Occipital lobe (tissue), 2 donors: ENCODE results near the gene SYT9. TPM values are rescaled to one million over a fixed set of nuclear protein-coding genes. Genes with fewer than 3 reads are reported as not detected.
A peak's percentile ranks its signal among the peaks of the same experiment; 100 is the strongest.

Source experiments
- DNase-seq: peaks from one replicate; lab custom pipeline; 2025; lab: John Stamatoyannopoulos, UW
- total RNA-seq: library from RNA; depleted of rRNA; stranded (reverse); fragments of >200 nt; gene quantifications from one replicate; pipeline ENCODE4 v1.2.3, GENCODE V29; 2014

The SYT9 gene, protein sequence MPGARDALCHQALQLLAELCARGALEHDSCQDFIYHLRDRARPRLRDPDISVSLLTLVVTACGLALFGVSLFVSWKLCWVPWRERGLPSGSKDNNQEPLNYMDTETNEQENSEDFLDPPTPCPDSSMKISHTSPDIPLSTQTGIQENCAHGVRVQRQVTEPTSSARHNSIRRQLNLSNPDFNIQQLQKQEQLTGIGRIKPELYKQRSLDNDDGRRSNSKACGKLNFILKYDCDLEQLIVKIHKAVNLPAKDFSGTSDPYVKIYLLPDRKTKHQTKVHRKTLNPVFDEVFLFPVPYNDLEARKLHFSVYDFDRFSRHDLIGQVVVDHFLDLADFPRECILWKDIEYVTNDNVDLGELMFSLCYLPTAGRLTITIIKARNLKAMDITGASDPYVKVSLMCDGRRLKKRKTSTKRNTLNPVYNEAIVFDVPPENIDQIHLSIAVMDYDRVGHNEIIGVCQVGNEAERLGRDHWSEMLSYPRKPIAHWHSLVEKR
- total RNA-seq, result 4.7 TPM

DNA sequence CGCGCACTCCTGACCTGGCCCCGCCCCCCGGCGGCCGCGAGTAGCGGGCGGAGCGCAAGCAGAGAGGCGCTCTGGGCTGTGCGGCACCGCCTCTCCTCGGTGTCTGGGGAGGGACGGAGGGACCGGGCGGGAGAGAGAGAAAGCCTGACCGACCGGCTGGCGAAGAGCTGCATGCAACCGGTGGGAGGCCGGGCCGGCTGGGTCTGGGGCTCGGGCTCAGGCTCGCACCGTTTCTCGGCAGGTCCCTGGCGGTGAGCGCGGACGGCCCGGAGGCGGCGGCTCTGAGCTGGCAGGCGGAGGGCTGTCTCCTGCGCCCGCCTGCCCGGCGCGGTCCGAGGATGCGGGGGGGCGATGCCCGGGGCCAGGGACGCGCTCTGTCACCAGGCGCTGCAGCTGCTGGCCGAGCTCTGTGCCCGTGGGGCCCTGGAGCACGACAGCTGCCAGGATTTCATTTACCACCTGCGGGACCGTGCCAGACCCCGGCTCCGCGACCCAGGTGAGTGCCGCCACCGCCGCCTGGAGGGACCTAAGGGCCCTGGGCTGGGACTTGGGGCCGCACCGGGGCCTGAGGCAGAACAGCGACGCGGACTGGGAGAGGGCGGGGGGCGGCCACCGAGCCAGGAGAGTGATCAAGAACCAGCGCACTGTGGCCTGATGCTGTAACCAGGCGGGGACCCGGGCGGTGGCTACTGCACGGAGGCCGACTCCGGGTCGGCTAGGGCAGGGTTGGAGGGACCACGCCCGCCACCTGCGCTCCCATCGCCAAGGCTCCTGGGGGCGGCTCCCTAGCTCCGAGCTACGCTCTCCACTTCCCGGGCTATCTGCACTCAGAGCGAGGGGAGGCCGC is at the start of gene SYT9:
Gene SYT9 (plus strand): TSS at position 69 of the 847 bp plus-strand sequence. CDS start 283 bp downstream, at position 352.
- peak; percentile 45 for DNase-seq

DNA sequence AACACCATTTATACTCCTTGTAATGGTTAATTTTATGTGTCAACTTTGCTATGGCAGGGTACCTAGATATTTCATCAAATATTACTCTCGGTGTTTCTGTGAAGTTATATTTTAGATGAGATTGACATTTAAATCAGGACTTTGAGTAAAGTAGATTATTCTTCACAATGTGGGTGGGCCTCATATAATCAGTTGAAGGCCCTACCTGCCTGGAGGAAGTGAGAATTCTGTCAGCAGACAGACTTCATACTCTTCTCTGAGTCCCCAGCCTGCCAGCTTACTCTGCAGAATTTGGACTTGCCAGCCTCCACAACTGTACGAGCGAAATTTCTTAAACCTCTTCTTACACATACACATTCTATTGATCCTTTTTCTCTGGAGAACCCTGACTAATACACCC is 49.3 kb upstream of the SYT9 start:
- DNase-seq, result no peak

- DNase-seq, result no peak
These were observed 46.9 kb upstream of the SYT9 start for GRCh38 chr11:7204778-7205177.

DNA sequence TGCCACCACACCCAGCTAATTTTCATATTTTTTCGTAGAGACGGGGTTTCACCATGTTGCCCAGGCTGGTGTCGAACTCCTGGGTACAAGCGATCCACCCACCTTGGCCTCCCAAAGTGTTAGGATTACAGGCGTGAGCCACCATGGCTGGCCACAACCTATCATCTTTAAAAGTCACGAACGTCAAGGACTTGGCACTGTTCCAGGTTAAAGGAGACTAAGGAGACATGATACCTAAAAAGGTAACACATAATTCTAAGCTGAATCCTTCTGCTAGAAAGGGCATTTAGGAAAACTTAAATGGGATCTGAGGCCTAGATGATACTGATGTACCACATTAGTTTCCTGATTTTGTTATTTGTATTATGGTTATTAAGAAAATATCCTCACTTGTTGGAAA is 43.3 kb upstream of the SYT9 start:
- DNase-seq, result no peak

- DNase-seq, result no peak
These were observed 32.2 kb upstream of the SYT9 start for GRCh38 chr11:7219491-7219890.

GRCh38 chr11:7220636-7221035 is 31.1 kb upstream of the SYT9 start:
- no peak for DNase-seq

- no peak for DNase-seq
These were observed 29.1 kb upstream of the SYT9 start for GRCh38 chr11:7222619-7223018.

DNA sequence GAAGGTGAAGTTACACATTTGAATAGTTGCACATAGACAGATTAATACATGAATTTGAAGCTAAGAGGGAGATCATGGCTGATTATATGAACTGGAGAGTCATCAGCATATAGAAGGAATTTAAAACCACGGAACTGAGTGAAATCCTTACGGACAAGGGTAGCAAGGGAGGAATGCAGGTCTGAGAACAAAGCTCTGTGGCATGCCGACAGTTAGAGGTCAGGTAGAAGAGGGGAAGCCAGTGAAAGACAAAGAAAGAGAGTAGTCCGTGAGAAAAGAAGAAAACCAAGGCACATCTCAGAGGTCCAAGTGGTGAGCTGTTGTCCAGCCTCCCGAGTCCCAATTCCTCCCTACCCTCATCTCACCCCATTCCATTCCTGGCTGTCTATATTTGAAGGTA is 11.8 kb upstream of the SYT9 start:
- no peak for DNase-seq

- no peak for DNase-seq
These were observed 6.4 kb upstream of the SYT9 start for GRCh38 chr11:7245341-7245740.

DNA sequence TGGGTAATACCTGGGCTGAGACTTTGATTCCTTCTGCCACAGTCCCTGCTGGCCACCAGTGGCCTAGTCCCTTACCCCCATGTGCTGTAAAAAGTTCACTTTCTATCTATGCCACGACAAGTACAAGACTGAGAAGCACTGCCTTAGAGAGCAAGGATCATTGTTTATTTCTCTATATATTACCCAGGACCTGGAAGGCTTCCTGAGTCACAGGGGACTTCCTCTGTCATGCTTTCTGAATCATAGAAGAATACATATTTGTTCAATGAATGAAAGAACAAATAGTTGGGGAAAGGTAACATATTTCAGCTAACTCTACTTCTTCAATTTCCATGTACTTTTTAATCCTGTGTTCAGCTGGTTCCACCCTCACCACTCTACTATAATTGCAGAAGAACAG is 5.5 kb upstream of the SYT9 start:
- DNase-seq, result no peak

- no peak for DNase-seq
These were observed 1.5 kb upstream of the SYT9 start for GRCh38 chr11:7250166-7250565.

GRCh38 chr11:7251487-7251835 is 243 bp upstream of the SYT9 start:
- no peak for DNase-seq

- no peak for DNase-seq
These were observed 1.0 kb downstream of the SYT9 start for GRCh38 chr11:7252683-7253213.

DNA sequence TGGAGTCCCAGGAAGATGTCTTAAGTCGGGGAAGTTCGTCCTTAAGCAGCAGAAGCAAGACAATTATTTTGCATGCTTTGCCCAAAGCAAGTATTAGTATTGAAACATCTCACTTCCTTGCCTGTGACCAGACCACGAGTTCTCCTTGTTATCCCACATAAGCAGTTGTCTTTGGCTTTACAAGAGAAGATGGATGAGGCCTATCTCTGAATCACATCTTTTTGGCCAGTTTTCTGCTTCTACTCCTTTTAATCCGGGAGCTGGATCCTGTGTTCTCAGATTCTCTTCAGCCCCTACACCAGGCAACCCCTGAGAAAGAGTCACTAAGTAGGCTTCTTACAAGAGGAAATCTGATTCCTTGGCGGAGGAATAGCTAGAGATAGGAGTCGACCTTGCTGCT is 2.1 kb downstream of the SYT9 start:
- DNase-seq, result no peak

DNA sequence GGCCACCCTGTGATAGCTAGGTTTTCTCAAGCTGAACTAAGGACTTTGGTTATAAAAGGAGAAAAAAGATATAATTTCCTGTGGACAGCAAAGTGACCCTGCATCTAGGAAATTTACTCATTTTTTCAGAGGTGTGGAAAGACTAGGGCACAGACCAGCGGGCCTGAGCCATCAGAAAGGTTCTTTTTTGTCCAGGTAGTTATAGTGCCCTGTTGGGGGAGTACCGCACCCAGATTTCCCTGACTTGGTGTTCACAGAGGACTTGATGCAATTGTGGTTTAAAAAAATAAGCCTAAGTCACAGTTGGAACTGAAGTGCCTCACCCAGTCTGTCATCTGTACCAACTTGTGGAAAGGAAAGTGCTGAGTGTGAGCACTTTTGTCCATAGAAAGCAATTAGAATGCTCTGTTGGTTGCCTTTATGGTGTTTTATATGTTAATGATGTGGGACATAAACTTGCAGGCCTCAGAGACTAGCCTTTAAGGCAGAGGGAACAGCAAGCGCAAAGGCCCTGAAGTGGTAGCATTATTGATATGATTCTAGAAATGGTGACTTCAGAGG is 3.1 kb downstream of the SYT9 start:
- no peak for DNase-seq

DNA sequence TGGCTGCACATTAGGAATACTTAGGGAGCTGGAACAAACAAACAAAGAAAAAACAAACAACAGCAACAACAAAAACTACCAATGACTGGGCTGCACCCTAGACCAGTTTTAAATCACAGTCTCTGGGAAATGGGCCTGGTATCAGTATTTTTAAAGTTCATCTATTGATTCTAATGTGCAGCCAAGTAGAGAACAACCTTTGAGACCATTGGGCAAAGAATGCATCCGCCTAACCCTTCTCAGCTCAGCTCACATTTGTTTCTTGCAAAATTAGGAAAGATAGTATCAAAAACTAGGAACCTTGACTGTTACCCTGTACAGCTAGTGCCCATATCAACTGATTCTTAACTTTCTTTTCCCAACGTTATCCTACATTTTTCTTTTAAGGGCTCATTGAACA is 5.2 kb downstream of the SYT9 start:
- DNase-seq, result no peak

DNA sequence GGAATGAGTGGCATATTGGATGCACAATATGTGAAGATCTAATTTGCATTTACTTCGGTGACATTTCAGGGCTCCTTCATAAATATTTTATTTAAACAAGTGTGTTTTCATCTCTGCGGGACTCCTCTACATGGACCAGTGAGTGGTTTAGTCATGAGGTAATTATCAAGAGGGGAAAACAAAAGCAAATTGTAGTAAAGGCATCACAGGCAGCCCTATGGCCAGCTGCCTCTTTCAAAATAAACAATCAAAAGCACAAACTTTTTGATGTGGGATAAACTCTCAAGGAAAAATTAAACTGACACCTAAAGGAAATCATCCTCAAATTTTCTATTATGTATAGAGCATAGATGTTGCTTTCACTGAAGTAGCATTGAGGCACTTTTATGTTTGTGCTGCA is 6.0 kb downstream of the SYT9 start:
- no peak for DNase-seq

- DNase-seq, result no peak
These were observed 9.9 kb downstream of the SYT9 start for GRCh38 chr11:7261578-7261977.

DNA sequence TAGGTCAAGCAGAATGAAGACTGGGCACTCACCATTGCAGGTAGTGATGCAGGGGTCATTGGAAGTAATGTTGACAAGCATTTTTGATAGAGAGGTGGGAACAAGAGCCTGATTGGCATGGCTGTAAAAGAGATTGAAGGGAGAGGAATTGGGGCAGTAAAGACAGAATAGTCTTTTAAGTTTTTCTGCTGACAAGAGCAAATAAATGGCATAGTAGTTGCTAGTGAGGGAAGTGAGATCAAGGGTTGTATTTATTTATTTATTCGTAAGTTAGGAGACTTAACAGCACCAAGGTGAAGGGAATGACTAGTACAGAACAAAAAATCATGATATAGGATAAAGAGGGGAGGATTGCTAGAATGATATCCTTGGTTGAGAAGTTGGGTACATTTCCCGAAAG is 11.0 kb downstream of the SYT9 start:
- DNase-seq, result no peak

DNA sequence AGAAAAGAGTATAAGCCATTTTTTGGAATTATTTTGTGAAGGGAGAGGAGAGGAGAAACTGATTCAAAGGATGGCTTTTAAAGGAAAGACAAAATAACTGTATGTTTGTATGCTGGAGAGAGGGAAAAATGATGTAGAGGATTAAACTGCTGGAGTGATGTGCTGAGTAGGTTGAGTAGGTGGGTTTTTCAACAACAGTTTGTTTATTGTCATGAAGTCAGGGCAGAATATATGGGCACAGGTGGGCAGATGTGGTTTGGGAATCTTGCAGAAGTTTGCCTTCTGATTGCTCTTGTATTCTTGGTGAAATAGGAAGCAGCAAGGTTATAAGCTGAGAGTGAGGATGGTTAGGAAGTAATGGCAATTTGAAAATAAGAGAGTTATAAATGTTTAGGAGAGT is 12.1 kb downstream of the SYT9 start:
- no peak for DNase-seq

- DNase-seq, result no peak
These were observed 17.1 kb downstream of the SYT9 start for GRCh38 chr11:7268758-7269157.

- DNase-seq, result no peak
These were observed 18.6 kb downstream of the SYT9 start for GRCh38 chr11:7270233-7270865.
